HG03354 (cell line): Measurements from ENCODE around the gene CCDC40.
"Not testable (repeated sequence)": the region's sequence is repeated elsewhere in the genome, so short reads cannot be mapped to it uniquely, and the experiment has no call there.

Source experiments
- ATAC-seq: cut with Tn5 transposase; IDR thresholded peaks from one replicate; pipeline ENCODE4 v1.9.1; 2021; ENCODE audit warnings: mild to moderate bottlenecking; ENCODE audit not compliant: unreplicated experiment, poor library complexity, severe bottlenecking

CCDC40 gene

GRCh38 chr17:80070375-80071115 lies 34.1 kb downstream of the CCDC40 start:
- no peak for ATAC-seq

- no peak for ATAC-seq
These were observed 34.8 kb downstream of the CCDC40 start for GRCh38 chr17:80071116-80071841.

GRCh38 chr17:80072410-80072809 lies 36.0 kb downstream of the CCDC40 start:
- ATAC-seq, result no peak

- ATAC-seq, result no peak
These were observed 43.6 kb downstream of the CCDC40 start for GRCh38 chr17:80080081-80080480.

GRCh38 chr17:80081596-80081995 lies 45.2 kb downstream of the CCDC40 start:
- ATAC-seq, result no peak

GRCh38 chr17:80082403-80083135 lies 46.1 kb downstream of the CCDC40 start:
- ATAC-seq, result no peak

- ATAC-seq, result no peak
These were observed 46.8 kb downstream of the CCDC40 start for GRCh38 chr17:80083136-80083661.

GRCh38 chr17:80084773-80085172 lies 48.3 kb downstream of the CCDC40 start:
- no peak for ATAC-seq

- ATAC-seq, result no peak
These were observed 49.6 kb downstream of the CCDC40 start for GRCh38 chr17:80086081-80086480.

GRCh38 chr17:80086616-80087015 lies 50.2 kb downstream of the CCDC40 start:
- ATAC-seq, result no peak

- ATAC-seq, result no peak
These were observed 51.2 kb downstream of the CCDC40 start for GRCh38 chr17:80087346-80088265.

GRCh38 chr17:80089762-80090161 lies 53.3 kb downstream of the CCDC40 start:
- no peak for ATAC-seq

GRCh38 chr17:80090164-80090563 lies 53.7 kb downstream of the CCDC40 start:
- ATAC-seq, result not testable (repeated sequence)

GRCh38 chr17:80091376-80091775 lies 54.9 kb downstream of the CCDC40 start:
- no peak for ATAC-seq

- no peak for ATAC-seq
These were observed 56.5 kb downstream of the CCDC40 start for GRCh38 chr17:80092959-80093358.

GRCh38 chr17:80095038-80095843 lies 58.8 kb downstream of the CCDC40 start:
- no peak for ATAC-seq

- ATAC-seq, result no peak
These were observed 59.5 kb downstream of the CCDC40 start for GRCh38 chr17:80095844-80096475.

- ATAC-seq, result no peak
These were observed 60.1 kb downstream of the CCDC40 start for GRCh38 chr17:80096561-80097021.
